ENCODE data around the gene FRS2. TPM values are rescaled to one million over a fixed set of nuclear protein-coding genes. Genes with fewer than 3 reads are reported as not detected.

FRS2 gene
- total and polyA plus RNA-seq, 9 of the 15 experiments (the other 6 are each of a cell fraction or from before 2014, with no cell fraction given): 1.0 to 9.1 (median 6.0) TPM

- TF ChIP-seq, protein P1, sequence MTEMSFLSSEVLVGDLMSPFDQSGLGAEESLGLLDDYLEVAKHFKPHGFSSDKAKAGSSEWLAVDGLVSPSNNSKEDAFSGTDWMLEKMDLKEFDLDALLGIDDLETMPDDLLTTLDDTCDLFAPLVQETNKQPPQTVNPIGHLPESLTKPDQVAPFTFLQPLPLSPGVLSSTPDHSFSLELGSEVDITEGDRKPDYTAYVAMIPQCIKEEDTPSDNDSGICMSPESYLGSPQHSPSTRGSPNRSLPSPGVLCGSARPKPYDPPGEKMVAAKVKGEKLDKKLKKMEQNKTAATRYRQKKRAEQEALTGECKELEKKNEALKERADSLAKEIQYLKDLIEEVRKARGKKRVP (CRISPR knock-in tag; IDR thresholded peaks at IDR 0.05): no peak
- TF ChIP-seq IFI16 (CRISPR knock-in tag; IDR thresholded peaks at IDR 0.05): no peak
Observed at GRCh38 chr12:69502345-69503081, 32.3 kb downstream of the FRS2 start (continued).

- intact Hi-C loops (cut with micrococcal nuclease): no loop called here
- WGBS (ENCODE audit: insufficient coverage, low coverage, missing lambda C conversion rate): 90% methylated on average over 1 of the region's 1 CpG
- TF ChIP-seq CBFA2T2 (conservative IDR thresholded peaks at IDR 0.05): no peak
- no peak for TF ChIP-seq GATAD2A (IDR thresholded peaks at IDR 0.05)
- no peak for TF ChIP-seq MED1 (CRISPR knock-in tag; IDR thresholded peaks at IDR 0.05; ENCODE audit: borderline replicate concordance)
- TF ChIP-seq DIDO1 (tag; IDR thresholded peaks at IDR 0.05; ENCODE audit: low read depth): no peak
- TF ChIP-seq RUNX1 (IDR thresholded peaks at IDR 0.05; ENCODE audit: low read depth): no peak
- no peak for TF ChIP-seq JUNB (CRISPR knock-in tag; conservative IDR thresholded peaks at IDR 0.05)
- TF ChIP-seq GTF3C2 (IDR thresholded peaks at IDR 0.05; ENCODE audit: borderline replicate concordance, extremely low read depth, insufficient read length): no peak
- TF ChIP-seq E2F5 (CRISPR knock-in tag; IDR thresholded peaks at IDR 0.05): no peak
- no peak for TF ChIP-seq ZBTB5 (IDR thresholded peaks at IDR 0.05)
- TF ChIP-seq FOXJ3 (CRISPR knock-in tag; IDR thresholded peaks at IDR 0.05): no peak
Observed at GRCh38 chr12:69508091-69508490, 37.9 kb downstream of the FRS2 start.

More at GRCh38 chr12:69508091-69508490, 37.9 kb downstream of the FRS2 start:
- Histone ChIP-seq H3K27ac (ENCODE audit: extremely low read depth, low read depth, low read length) (no peak overlapping the region), H3K4me1 (replicated peaks in 1 of 2; ENCODE audit: control insufficient read depth in 2 of 2, insufficient read depth in 2 of 2, low read length in 2 of 2) (peaks cover 0 to 11% of the 10 kb centered on the region in 2 experiments; a peak in 2 of 5 replicates), H3K9ac (ENCODE audit: insufficient read depth in 1 of 2, low read depth in 2 of 2, low read length in 2 of 2) (no peak overlapping the region), H3K4me2 (ENCODE audit: insufficient read depth, low read length) (no peak overlapping the region), H2AFZ (ENCODE audit: low read depth, low read length) (no peak overlapping the region), H3K9me3 (replicated peaks; ENCODE audit: control insufficient read depth, insufficient read depth, low read depth, low read length) (no peaks in the 10 kb centered on the region), H3K27me3 (ENCODE audit: control insufficient read depth in 2 of 2, insufficient read depth in 2 of 2, low read length in 2 of 2) (no peaks in the 10 kb centered on the region), H3K36me3 (ENCODE audit: control insufficient read depth, insufficient read depth, low read length) (no peaks in the 10 kb centered on the region), H4K20me1 (replicated peaks; ENCODE audit: control insufficient read depth, insufficient read depth, low read length) (no peaks in the 10 kb centered on the region; the same call in 1 of the 2 replicates), H3K79me2 (ENCODE audit: control insufficient read depth, insufficient read depth, low read length) (peaks cover 46% of the 10 kb centered on the region), H3K4me3 (no peak overlapping the region), H3K9me1 (ENCODE audit: control insufficient read depth, insufficient read depth, low read length) (no peaks in the 10 kb centered on the region)
- CTCF ChIA-PET (ENCODE audit: low intra/inter-chr PET ratio): no interaction called here
- no TSS peak for BruUV-seq (replicated peaks)
- DNase-seq (ENCODE audit: extremely low read depth in 1 of 4, low spot score in 3 of 4): no peak
- ATAC-seq: no peak
- FAIRE-seq: no peak
- in situ Hi-C loops (cut with MboI): no loop called here
- POLR2A ChIA-PET: interaction anchor here (0.8 kb wide), 1 partner anchor 15 kb away, joined by 3 read pairs; no protein-coding TSS in a partner anchor

Data from K562 (cell line).